OCI-LY3 (cell line): ENCODE data around the gene LMAN1.

Experiments used
- H2AFZ ChIP-seq: fragments of 200-600, 300-600 bp; shearing (Covaris generic); 2 replicates; pipeline ENCODE4 v1.6.0; 2014; ENCODE audit warnings: antibody characterized with exemption, low read depth, low read length
- H3K27ac ChIP-seq: fragments of 200-600, 300-600 bp; sonication (generic); 2 replicates; pipeline ENCODE4 v1.5.1; 2014; ENCODE audit warnings: mild to moderate bottlenecking, low read length, moderate library complexity, mixed read lengths
- H3K27me3 ChIP-seq: fragments of 200-600, 300-600 bp; sonication (generic); 2 replicates; pipeline ENCODE4 v1.6.1; 2014; ENCODE audit warnings: low read depth, low read length, mixed read lengths
- H3K36me3 ChIP-seq: fragments of 200-600, 300-600 bp; sonication (generic); replicated peaks from 2 replicates; pipeline ENCODE3; 2014; ENCODE audit warnings: low read depth, low read length, mixed read lengths
- H3K4me1 ChIP-seq: fragments of 300-600, 200-600 bp; sonication (generic); 2 replicates; pipeline ENCODE4 v1.6.1; 2014; ENCODE audit warnings: low read length, mixed read lengths
- H3K4me2 ChIP-seq: fragments of 200-600, 300-600 bp; sonication (generic); 2 replicates; pipeline ENCODE4 v1.6.1; 2014; ENCODE audit warnings: low read length, mixed read lengths
- H3K4me3 ChIP-seq: fragments of 300-600, 200-600 bp; sonication (generic); 2 replicates; pipeline ENCODE4 v1.5.1; 2014; ENCODE audit warnings: antibody characterized with exemption, mild to moderate bottlenecking, low read length, moderate library complexity
- H3K79me2 ChIP-seq: fragments of 300-600, 200-600 bp; shearing (Covaris generic); 2 replicates; pipeline ENCODE4 v1.6.1; 2014; ENCODE audit warnings: mild to moderate bottlenecking, low read length, mixed read lengths
- H3K9ac ChIP-seq: fragments of 300-600, 200-600 bp; shearing (Covaris generic); 2 replicates; pipeline ENCODE4 v1.6.0; 2014; ENCODE audit warnings: mild to moderate bottlenecking, low read length, moderate library complexity
- H3K9me3 ChIP-seq: fragments of 200-600, 300-600 bp; shearing (Covaris generic); 2 replicates; pipeline ENCODE4 v1.6.1; 2014; ENCODE audit warnings: low read length, mixed read lengths; ENCODE audit not compliant: insufficient read depth
- H4K20me1 ChIP-seq: fragments of 200-600, 300-600 bp; sonication (generic); 2 replicates; pipeline ENCODE4 v1.6.1; 2016; ENCODE audit warnings: low read length, mixed read lengths; ENCODE audit not compliant: insufficient read depth
- CTCF ChIP-seq: fragments of 200-600, 300-600 bp; sonication (generic); IDR thresholded peaks from 2 replicates; pipeline ENCODE4 v1.5.1; 2014; ENCODE audit warnings: antibody characterized with exemption, low read length, low read depth
- EZH2phosphoT487 ChIP-seq: fragments of 200-600 bp; shearing (Covaris generic); IDR thresholded peaks from 2 replicates; pipeline ENCODE4 v1.6.1; 2018; ENCODE audit warnings: antibody characterized with exemption, mixed run types, low read depth

Gene LMAN1

GRCh38 chr18:59328683-59329082 is 30.4 kb downstream of the LMAN1 start:
- peaks cover 79% of the 10 kb centered on the region for H3K36me3 ChIP-seq
- TF ChIP-seq EZH2phosphoT487 (no peak), CTCF (no peak)

GRCh38 chr18:59325965-59326364 is 33.1 kb downstream of the LMAN1 start:
- H2AFZ ChIP-seq: no peak overlapping the region
- no peak overlapping the region for H3K9ac ChIP-seq
- TF ChIP-seq CTCF (no peak), EZH2phosphoT487 (no peak)
- no peaks in the 10 kb centered on the region for H3K79me2 ChIP-seq
- H3K36me3 ChIP-seq: peaks cover 53% of the 10 kb centered on the region
- H3K4me3 ChIP-seq: no peak overlapping the region
- H3K9me3 ChIP-seq: no peaks in the 10 kb centered on the region
- no peaks in the 10 kb centered on the region for H4K20me1 ChIP-seq
- H3K4me1 ChIP-seq: no peaks in the 10 kb centered on the region
- no peaks in the 10 kb centered on the region for H3K27me3 ChIP-seq
- no peak overlapping the region for H3K4me2 ChIP-seq
- no peak overlapping the region for H3K27ac ChIP-seq

More at GRCh38 chr18:59328683-59329082, 30.4 kb downstream of the LMAN1 start:
- Histone ChIP-seq H3K79me2 (no peaks in the 10 kb centered on the region), H3K27me3 (no peaks in the 10 kb centered on the region), H3K4me1 (no peaks in the 10 kb centered on the region), H3K9ac (no peak overlapping the region), H3K4me3 (no peak overlapping the region), H3K9me3 (no peaks in the 10 kb centered on the region), H3K27ac (no peak overlapping the region), H3K4me2 (no peak overlapping the region), H2AFZ (no peak overlapping the region), H4K20me1 (no peaks in the 10 kb centered on the region; the same call in 1 of the 2 replicates)

- Histone ChIP-seq H3K9ac (no peak overlapping the region), H3K4me2 (no peak overlapping the region), H3K79me2 (no peaks in the 10 kb centered on the region), H3K36me3 (peaks cover 44% of the 10 kb centered on the region), H3K9me3 (no peaks in the 10 kb centered on the region), H2AFZ (no peak overlapping the region), H3K4me3 (no peak overlapping the region), H3K27me3 (no peaks in the 10 kb centered on the region; the same call in 1 of the 2 replicates), H3K27ac (no peak overlapping the region), H3K4me1 (no peaks in the 10 kb centered on the region), H4K20me1 (no peaks in the 10 kb centered on the region)
- no peak for TF ChIP-seq CTCF
- TF ChIP-seq EZH2phosphoT487: no peak
Observed at GRCh38 chr18:59324623-59324971, 34.5 kb downstream of the LMAN1 start.

GRCh38 chr18:59323931-59324622 is 35.0 kb downstream of the LMAN1 start:
- H3K27ac ChIP-seq: no peak overlapping the region
- TF ChIP-seq CTCF: no peak
- TF ChIP-seq EZH2phosphoT487: no peak
- no peaks in the 10 kb centered on the region for H4K20me1 ChIP-seq
- H3K4me3 ChIP-seq: no peak overlapping the region
- H2AFZ ChIP-seq: no peak overlapping the region
- H3K36me3 ChIP-seq: peaks cover 39% of the 10 kb centered on the region
- H3K4me2 ChIP-seq: no peak overlapping the region
- no peak overlapping the region for H3K9ac ChIP-seq
- H3K4me1 ChIP-seq: no peaks in the 10 kb centered on the region
- no peaks in the 10 kb centered on the region for H3K79me2 ChIP-seq
- peaks cover 5% of the 10 kb centered on the region; the same call in 1 of the 2 replicates for H3K27me3 ChIP-seq
- no peaks in the 10 kb centered on the region for H3K9me3 ChIP-seq
